OCI-LY3 (cell line): Measurements from ENCODE around the gene HIP1R.

Experiments
- H2AFZ ChIP-seq: fragments of 200-600, 300-600 bp; shearing (Covaris generic); 2 replicates; pipeline ENCODE4 v1.6.0; 2014; ENCODE audit warnings: antibody characterized with exemption, low read depth, low read length
- H3K27ac ChIP-seq: fragments of 200-600, 300-600 bp; sonication (generic); 2 replicates; pipeline ENCODE4 v1.5.1; 2014; ENCODE audit warnings: mild to moderate bottlenecking, low read length, moderate library complexity, mixed read lengths
- H3K27me3 ChIP-seq: fragments of 200-600, 300-600 bp; sonication (generic); 2 replicates; pipeline ENCODE4 v1.6.1; 2014; ENCODE audit warnings: low read depth, low read length, mixed read lengths
- H3K36me3 ChIP-seq: fragments of 200-600, 300-600 bp; sonication (generic); replicated peaks from 2 replicates; pipeline ENCODE3; 2014; ENCODE audit warnings: low read depth, low read length, mixed read lengths
- H3K4me1 ChIP-seq: fragments of 300-600, 200-600 bp; sonication (generic); 2 replicates; pipeline ENCODE4 v1.6.1; 2014; ENCODE audit warnings: low read length, mixed read lengths
- H3K4me2 ChIP-seq: fragments of 200-600, 300-600 bp; sonication (generic); 2 replicates; pipeline ENCODE4 v1.6.1; 2014; ENCODE audit warnings: low read length, mixed read lengths
- H3K4me3 ChIP-seq: fragments of 300-600, 200-600 bp; sonication (generic); 2 replicates; pipeline ENCODE4 v1.5.1; 2014; ENCODE audit warnings: antibody characterized with exemption, mild to moderate bottlenecking, low read length, moderate library complexity
- H3K79me2 ChIP-seq: fragments of 300-600, 200-600 bp; shearing (Covaris generic); 2 replicates; pipeline ENCODE4 v1.6.1; 2014; ENCODE audit warnings: mild to moderate bottlenecking, low read length, mixed read lengths
- H3K9ac ChIP-seq: fragments of 300-600, 200-600 bp; shearing (Covaris generic); 2 replicates; pipeline ENCODE4 v1.6.0; 2014; ENCODE audit warnings: mild to moderate bottlenecking, low read length, moderate library complexity
- H3K9me3 ChIP-seq: fragments of 200-600, 300-600 bp; shearing (Covaris generic); 2 replicates; pipeline ENCODE4 v1.6.1; 2014; ENCODE audit warnings: low read length, mixed read lengths; ENCODE audit not compliant: insufficient read depth
- H4K20me1 ChIP-seq: fragments of 200-600, 300-600 bp; sonication (generic); 2 replicates; pipeline ENCODE4 v1.6.1; 2016; ENCODE audit warnings: low read length, mixed read lengths; ENCODE audit not compliant: insufficient read depth
- CTCF ChIP-seq: fragments of 200-600, 300-600 bp; sonication (generic); IDR thresholded peaks from 2 replicates; pipeline ENCODE4 v1.5.1; 2014; ENCODE audit warnings: antibody characterized with exemption, low read length, low read depth
- EZH2phosphoT487 ChIP-seq: fragments of 200-600 bp; shearing (Covaris generic); IDR thresholded peaks from 2 replicates; pipeline ENCODE4 v1.6.1; 2018; ENCODE audit warnings: antibody characterized with exemption, mixed run types, low read depth

Gene HIP1R

GRCh38 chr12:122834921-122835749, at the start of gene HIP1R:
TSS of gene HIP1R (plus strand) at chr12:122835457. CDS start at chr12:122835551, 94 bp downstream.
- peak within 1 kb of the TSS; percentile 99 for H3K4me2 ChIP-seq
- no peak for TF ChIP-seq EZH2phosphoT487
- TF ChIP-seq CTCF = no peak
- H3K27ac ChIP-seq = no peak within 1 kb of the TSS
- H3K36me3 ChIP-seq = no peaks in the 10 kb centered on the region
- H3K79me2 ChIP-seq = no peaks in the 10 kb centered on the region
- H3K9me3 ChIP-seq = no peaks in the 10 kb centered on the region
- peak within 1 kb of the TSS; percentile 86 for H3K4me3 ChIP-seq
- H3K4me1 ChIP-seq = peaks cover 12% of the 10 kb centered on the region; the same call in 1 of the 2 replicates
- peak within 1 kb of the TSS; percentile 58 for H3K9ac ChIP-seq
- no peaks in the 10 kb centered on the region for H4K20me1 ChIP-seq
- H2AFZ ChIP-seq = peak within 1 kb of the TSS; percentile 53; the same call in 1 of the 2 replicates
- H3K27me3 ChIP-seq = peaks cover 60% of the 10 kb centered on the region

- H3K79me2 ChIP-seq = no peaks in the 10 kb centered on the region
- no peak overlapping the region for H2AFZ ChIP-seq
- TF ChIP-seq EZH2phosphoT487 (no peak), CTCF (no peak)
- no peak overlapping the region for H3K4me3 ChIP-seq
- H3K27ac ChIP-seq = no peak overlapping the region
- no peaks in the 10 kb centered on the region for H3K9me3 ChIP-seq
- 0 out of 2 replicates have a peak overlapping the region, but pooled peaks have one; percentile 0 for H3K4me2 ChIP-seq
- H3K4me1 ChIP-seq = 0 out of 2 replicates have a peak, but pooled peaks cover 4% of the 10 kb centered on the region
- no peaks in the 10 kb centered on the region for H3K36me3 ChIP-seq
- H3K9ac ChIP-seq = no peak overlapping the region
- H3K27me3 ChIP-seq = no peaks in the 10 kb centered on the region
- no peaks in the 10 kb centered on the region for H4K20me1 ChIP-seq
Measured at GRCh38 chr12:122785503-122785902, 49.8 kb upstream of the HIP1R start.

- 0 out of 2 replicates have a peak, but pooled peaks cover 4% of the 10 kb centered on the region for H3K4me1 ChIP-seq
- no peak overlapping the region for H3K27ac ChIP-seq
- H3K9me3 ChIP-seq = no peaks in the 10 kb centered on the region
- TF ChIP-seq CTCF (no peak), EZH2phosphoT487 (no peak)
- no peaks in the 10 kb centered on the region for H3K79me2 ChIP-seq
- no peak overlapping the region for H2AFZ ChIP-seq
- no peak overlapping the region for H3K4me3 ChIP-seq
- no peaks in the 10 kb centered on the region for H3K36me3 ChIP-seq
- no peaks in the 10 kb centered on the region for H4K20me1 ChIP-seq
- no peak overlapping the region for H3K4me2 ChIP-seq
- H3K9ac ChIP-seq = no peak overlapping the region
- H3K27me3 ChIP-seq = no peaks in the 10 kb centered on the region
Measured at GRCh38 chr12:122788387-122788786, 46.9 kb upstream of the HIP1R start.

GRCh38 chr12:122789637-122790036, 45.6 kb upstream of the HIP1R start:
- Histone ChIP-seq H2AFZ (no peak overlapping the region), H3K79me2 (no peaks in the 10 kb centered on the region), H3K9ac (no peak overlapping the region), H3K4me1 (0 out of 2 replicates have a peak, but pooled peaks cover 4% of the 10 kb centered on the region), H3K27ac (no peak overlapping the region), H3K36me3 (no peaks in the 10 kb centered on the region), H3K9me3 (no peaks in the 10 kb centered on the region), H4K20me1 (no peaks in the 10 kb centered on the region), H3K4me2 (no peak overlapping the region), H3K27me3 (no peaks in the 10 kb centered on the region), H3K4me3 (no peak overlapping the region)
- TF ChIP-seq CTCF (no peak), EZH2phosphoT487 (no peak)
